A204.1 (cell line): ENCODE measurements around the gene DPP4.
"Not testable (repeated sequence)": the region's sequence is repeated elsewhere in the genome, so short reads cannot be mapped to it uniquely, and the experiment has no call there.

Experiments used
- FAIRE-seq: peaks from 2 replicates; lab custom pipeline; 2012; peaks lifted over from hg19 to GRCh38; lab: Jason Lieb, UNC

DPP4 gene

DNA sequence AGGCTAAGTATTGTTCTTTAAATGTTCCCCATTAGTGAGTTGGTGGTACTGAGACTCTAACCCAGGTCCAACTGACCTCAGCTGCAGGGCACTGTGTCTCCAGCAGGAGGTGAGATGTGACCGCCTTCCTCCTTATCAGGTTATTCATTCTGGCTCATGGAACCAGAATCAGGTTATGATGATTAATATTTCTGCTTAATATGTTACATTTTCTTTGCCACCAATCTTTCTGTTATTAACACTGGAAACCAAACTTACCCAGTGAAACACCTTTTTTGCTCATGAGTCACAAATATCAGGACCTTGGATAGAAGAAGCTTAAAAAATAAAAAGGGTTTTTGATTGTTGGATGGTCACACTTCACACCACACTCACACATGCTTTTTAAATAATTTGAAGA is 85.4 kb downstream of the DPP4 start:
- FAIRE-seq, result no peak

DNA sequence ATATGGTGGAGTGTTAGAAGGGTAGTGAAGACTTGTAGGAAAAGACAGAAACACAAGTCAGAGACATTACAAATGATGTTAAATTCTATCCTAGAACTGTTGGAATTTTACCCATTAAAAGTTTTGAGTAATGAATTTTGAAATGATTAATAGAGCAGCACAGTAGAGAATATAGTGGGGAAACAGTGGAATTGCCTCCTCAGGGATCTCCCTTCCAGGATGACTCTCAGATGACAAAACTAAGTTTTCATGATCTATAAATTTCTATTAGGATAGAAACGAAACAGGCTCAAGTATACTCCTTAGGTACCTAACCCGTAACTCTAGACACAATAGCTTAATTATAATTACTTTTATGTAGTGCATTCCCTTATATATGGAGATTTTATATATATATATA is 86.7 kb downstream of the DPP4 start:
- no peak for FAIRE-seq

DNA sequence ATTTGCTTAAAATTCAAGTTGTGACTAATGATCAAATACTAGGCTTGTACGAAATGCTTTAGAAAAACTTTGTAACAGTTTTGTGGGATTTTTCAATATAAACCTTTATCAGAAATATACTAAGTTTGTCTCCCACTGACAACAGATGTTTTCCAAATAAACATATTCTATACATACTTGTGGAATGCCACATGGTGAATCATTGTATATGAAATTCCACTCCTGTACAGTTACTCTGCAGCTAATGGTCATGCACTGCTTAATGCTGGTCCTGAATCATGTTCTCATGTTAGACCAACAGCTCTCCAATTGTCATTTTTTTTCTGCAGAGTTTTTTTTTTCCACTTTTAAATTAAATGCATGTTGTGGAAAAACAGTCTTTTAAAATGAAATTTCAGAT is 90.1 kb downstream of the DPP4 start:
- FAIRE-seq, result no peak

DNA sequence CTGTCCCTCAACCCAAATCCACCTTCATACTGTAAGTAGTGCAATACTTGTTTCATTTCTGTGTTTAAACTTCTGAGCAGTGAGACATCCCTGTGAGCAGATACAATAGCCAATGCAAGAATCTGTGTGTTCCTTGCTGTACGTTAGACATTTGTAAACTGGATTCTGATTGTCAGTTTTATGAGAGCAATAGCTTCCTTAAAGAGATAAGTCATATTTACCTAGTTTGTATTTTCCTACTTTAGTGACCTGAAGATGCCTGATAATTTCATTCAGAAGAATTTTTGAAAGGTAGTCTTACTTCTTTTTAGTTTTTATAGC is 90.7 kb downstream of the DPP4 start:
- FAIRE-seq, result no peak

DNA sequence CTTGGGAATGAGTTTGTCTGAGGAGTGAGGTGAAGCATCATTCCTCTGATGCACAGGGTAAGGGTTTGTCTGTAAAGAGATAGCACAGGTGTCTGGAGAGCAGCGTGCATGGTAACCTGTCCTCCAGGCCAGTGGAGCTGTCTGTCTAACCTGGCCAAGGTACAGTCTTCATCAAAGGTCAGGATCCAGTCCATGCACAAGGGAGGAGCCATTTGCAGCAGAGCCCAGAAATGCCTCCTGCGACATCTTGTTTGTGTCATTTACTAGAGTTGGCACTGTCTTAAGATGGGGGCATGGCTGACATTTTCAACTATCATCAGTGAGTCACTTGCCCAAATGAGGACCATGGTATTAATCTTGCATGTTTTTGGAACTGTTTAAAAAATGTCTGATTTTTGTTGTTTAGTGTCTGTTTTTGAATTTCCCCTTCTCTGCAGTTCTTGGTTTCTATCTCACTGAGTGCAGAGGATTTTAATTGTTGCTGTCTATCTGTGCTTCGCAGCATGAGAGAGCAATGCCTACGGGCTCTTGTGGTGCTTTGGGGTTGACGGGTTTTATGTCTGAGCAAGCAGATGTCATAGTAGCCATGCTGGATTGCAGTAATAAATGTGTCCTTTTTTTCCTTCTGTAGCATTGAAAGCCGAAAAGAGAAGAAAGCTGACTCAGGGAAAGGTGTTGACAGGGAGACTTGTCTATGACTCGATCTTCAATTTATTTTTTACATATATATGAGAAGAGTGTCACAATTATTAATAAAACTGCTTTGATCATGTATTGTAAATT is 91.3 kb downstream of the DPP4 start:
- no peak for FAIRE-seq

DNA sequence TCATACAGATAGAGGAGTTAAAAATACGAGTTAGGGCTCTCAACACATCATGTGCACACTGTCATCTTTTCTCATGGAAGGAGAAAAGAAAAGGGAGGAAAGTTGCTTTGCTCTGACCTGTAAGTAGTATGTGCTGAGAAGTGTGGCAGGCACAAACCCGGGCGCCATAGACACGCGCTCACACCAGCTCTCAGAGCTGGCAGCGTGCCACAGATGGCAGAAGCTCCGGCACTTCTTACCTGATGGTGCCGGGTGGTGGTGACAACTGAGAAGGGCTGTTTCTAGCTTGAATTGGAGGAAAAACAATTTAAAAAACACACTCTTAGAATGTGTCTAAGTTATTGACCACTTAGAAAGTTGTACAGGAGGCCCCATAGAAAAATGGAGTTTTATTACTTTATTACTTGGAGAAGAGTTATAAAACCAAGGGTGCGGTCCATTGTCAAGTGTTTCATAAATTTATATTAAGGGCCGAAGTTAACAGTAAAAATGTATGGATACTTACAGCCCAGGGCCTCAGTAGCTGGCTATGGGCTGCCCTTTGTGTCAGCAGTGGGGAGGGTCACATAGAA is 92.2 kb downstream of the DPP4 start:
- FAIRE-seq, result no peak

DNA sequence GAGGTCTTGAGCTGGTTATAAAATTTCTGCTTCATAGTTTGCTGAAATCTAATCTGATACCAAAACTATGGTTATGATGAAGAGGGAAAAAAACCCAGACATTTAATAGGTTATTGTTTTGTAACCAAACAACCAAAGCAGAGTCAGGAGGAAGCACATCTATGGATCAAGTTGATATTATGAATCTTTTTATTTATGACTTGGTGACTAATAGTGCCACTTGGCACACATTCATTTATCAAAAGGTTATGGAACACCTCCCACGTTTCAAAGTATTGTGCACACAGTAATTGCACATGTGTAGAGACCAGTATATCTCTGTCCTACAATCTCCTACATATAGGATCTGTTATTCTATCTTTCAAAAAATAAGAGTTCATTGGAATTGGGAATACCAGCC is 93.0 kb downstream of the DPP4 start:
- FAIRE-seq, result no peak

DNA sequence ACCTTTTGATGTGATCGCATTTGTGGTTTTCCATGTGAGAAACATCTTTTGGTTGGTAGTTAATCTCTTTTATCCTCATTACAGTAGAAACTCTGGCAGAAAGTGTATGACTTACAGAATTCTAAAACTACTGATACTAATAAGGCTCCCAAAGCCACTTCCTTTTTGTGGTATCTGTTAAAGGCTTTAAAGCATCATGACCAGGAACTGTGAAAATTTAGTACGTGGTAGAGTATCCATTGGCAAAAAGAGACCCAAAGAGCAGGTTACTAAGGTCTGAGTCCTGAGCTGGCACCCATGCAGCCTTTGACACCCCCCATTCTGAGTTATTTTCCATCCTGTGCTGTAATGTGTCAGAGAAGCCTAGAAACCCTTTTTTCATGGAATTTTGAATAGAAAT is 94.5 kb downstream of the DPP4 start:
- FAIRE-seq, result no peak

DNA sequence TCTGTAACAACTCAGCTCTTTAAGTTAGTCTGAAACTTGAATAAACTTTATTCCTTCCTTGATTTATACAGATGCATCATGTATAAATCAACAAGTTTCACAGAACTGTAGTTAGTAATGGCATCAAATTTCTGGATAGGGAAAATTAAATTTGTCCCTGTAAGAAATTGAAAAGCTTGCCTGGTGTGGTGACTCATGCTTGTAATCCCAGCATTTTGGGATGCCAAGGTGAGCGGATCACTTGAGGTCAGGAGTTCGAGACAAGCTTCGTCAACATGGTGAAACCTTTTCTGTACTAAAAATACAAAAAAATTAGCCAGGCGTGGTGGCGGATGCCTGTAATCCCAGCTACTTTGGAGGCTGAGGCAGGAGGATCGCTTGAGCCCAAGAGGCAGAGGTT is 96.1 kb downstream of the DPP4 start:
- not testable (repeated sequence) for FAIRE-seq

DNA sequence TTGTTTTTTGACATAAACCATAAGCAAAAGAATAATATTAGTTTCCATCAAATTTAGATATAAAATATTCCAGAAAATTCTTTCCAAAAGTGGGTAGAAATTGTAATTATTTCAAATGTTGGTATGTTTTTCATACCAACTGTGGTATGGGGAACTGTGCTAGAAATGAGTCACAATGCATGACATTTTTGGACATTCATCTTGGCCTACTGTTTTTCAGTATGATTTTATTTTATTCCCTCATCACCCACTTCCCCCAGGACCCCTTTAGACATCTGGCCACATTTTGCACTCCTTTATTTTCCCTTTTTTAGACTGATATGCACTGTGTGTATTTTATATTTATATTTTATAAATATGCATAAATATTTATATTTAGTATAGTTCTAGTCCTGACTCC is 97.1 kb downstream of the DPP4 start:
- no peak for FAIRE-seq

DNA sequence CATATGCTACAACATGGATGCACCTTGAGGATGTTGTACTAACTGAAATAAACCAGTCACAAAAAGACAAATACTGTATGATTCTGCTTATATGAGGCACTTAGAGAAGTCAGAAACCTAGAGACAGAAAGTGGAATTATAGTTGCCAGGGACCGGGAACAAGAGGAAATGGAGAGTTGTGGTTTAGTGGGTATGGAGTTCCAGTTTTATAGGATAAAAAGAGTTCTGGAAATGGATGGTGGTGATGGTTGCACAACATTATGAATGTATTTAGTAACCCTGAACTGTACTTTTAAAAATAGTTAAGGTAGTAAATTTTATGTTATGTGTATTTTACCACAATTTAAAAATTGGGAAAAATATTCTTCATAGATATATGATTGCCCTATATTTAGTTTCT is 97.7 kb downstream of the DPP4 start:
- no peak for FAIRE-seq

DNA sequence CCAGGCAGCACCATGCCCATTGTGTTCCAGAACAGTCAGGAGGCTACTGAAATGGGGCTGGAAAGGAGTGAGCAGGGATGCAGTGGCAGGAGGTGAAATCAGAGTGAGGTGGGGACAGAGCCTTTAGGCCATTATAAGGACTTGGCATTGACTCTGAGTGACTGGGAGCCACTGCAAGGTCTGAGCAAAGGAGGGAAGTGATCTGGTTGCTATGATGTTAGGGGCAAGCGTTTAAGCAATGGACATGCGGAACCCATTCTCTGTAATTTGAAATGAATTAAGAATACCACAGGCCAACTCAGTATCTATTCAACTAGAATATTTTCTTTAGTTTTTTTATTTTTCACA is 98.2 kb downstream of the DPP4 start:
- no peak for FAIRE-seq

DNA sequence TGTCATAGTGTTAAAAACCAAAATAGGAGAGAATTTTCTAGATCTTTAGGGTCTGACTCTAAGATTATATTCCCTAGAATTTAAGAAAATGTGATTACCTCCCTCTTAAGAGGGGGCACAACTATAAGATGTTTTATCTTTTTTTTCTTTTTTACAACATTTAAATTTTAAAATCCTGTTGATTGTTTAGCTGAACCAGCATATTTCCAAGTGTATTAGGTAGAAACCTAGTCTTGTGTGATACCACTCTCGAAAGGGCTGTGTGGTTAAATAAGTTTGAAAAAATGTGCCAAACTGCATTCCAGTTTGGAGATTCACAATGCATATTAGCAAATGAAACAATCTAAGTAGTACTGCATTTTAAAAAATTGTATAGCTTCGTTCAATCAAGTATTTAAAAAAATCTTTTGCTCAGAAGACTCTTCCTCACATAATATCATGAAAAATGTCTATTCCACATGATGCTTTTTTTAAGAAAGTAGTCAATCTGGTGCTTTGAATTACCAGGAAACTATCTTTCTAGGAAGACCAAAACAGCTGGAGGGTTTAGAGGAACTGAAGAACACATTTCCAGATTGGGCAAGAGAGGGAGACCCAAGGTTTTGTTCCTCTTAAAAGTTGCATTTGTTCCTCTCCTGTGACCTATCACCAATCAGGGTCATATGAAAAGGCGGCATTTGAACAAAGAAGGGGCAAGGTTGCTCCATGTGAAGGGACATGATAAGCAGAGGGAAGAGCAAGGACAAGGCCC is 98.8 kb downstream of the DPP4 start:
- no peak for FAIRE-seq

DNA sequence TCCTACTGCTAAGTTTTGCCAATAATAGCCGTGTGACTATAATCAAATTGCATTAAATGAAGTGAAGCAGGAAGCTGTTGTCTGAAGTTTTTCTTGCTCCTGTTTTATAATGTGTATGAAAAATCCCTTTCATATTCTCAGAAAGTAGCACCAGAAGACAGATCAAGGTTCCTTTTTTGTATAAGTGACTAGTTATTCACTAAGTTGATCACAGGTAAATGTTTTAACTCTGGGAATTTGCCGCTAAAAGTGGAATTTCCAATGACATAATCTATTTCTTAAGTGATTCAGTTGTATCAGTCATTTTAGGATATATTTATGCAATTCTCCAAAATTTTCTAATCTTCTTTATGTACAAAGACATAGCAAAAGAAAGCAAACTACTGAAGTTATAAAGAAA is 99.6 kb downstream of the DPP4 start:
- no peak for FAIRE-seq

DNA sequence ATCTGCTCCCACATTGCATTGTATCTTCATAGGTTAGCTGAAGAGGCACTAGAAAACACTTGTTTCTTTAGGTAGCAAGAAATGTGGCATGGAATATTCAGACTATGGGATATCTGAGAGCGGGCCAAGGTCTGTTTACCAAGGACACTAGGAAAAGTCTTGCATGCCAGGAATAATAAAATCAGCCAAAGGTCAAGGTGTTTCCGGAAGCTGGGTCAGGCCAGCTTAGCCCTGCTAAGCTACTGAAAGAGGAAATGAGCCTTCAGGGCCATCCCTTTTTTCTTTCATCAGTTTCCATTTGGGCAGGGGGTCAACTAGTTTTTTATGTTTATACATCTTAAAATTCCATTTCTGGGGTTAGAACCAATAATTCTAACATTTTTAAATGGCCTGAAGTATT is 101.1 kb downstream of the DPP4 start:
- FAIRE-seq, result no peak

DNA sequence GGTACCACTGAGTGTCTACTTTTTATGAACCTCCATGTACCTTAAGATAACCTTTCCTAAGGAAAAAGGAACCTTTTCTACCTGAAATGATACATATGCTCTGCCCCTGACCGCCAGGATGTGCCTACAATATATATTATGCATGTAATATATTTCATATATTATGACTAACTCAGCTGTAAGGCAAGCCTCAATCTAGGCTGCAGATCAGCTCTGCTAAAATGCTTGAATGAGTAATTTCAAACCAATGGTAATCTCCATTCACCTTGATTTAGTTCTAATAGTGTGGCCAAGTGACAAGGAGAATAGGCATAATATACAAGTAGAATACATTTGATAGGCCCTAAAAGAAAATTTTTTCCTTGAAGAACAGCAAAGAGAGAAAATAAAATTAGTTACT is 101.8 kb downstream of the DPP4 start:
- FAIRE-seq, result no peak

DNA sequence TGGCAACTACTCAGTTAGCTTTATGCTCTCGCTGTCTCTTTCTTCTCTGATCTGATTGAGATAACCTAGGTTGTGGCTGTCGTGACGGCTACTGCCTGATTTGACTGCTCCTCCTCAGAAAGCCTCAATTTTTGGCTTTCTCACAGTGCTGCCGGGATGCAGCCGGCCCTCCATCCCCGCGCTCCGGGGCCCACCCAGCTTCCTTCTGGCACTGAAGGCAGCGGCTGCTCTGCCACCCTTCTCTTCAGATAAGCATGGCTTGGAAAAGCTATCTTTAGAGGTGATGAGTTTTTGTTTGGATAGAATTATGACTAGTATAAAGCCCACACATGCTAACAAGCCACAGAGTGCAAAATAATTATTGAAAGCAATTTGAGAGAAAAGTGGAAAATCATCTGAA is 102.5 kb downstream of the DPP4 start:
- FAIRE-seq, result no peak

DNA sequence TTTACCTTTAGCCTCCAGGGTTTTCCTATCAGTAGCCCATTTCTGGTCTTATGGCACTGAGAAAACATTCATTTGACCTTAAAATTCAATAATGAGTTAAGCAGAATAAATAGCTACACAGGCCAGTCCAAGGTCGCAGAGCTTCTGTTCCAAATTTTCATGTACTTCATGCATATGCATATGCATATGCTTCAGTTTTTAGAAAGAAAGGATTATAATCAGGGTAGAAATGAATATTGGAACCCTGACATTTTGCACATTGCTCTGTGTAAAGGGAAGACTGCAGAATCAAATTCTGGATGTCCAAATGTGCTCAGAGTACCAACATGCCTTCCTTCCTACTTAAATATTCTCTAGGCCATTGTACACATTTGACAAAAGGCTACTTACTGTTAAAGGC is 104.9 kb downstream of the DPP4 start:
- FAIRE-seq, result no peak

DNA sequence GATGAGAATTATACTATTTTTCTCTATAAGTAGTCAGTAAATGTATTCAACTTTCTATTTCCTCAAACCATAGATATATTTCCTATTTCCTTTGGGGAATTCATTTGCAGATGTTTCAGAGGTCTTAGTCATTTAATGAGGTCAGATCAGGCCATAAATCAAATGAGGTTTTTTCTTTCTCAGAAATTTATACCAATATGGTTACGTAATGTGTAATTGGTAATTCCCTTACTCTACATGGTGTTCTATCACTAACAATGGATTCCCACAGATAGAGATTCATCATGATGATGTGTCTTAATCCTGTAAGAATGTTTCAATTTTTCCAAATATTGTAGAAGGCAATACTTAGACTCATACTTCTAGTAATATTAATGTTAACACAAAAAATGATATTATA is 108.0 kb downstream of the DPP4 start:
- no peak for FAIRE-seq

DNA sequence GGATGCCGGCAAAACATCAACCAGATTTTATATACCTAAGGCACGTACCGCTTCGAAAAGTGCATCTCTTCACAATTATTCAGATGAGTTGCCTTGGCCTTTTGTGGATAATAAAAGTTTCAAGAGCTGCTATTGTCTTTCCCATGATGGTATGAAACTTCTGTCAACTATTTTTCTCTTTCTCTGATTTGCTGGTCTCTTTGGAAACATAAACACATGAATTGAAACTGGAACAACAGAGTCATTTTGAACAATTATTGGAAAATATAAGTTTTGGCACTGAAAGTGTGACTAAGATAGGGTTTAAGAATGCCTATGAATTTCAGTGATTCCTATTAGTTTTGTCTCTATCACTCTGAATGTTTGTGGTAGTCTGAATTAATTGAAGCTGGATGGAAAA is 109.9 kb downstream of the DPP4 start:
- no peak for FAIRE-seq

DNA sequence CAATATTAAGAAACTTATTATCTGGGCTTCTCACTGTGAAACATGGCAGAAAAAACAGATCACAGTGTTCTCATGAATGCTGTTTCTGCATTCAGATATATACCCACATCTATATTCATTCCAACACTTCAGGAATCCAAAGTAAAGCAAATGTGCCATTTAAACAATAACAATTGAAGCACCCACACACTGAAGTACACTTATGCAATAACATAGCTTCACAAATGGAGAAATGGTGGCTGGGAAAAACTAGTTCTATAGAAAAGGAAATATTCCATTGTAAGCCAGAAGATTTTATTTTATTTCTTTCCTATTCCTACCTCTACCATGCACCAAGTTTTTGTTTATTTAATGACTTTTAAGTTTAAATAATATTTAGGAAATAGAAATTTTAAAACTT is 111.9 kb downstream of the DPP4 start:
- FAIRE-seq, result no peak

DNA sequence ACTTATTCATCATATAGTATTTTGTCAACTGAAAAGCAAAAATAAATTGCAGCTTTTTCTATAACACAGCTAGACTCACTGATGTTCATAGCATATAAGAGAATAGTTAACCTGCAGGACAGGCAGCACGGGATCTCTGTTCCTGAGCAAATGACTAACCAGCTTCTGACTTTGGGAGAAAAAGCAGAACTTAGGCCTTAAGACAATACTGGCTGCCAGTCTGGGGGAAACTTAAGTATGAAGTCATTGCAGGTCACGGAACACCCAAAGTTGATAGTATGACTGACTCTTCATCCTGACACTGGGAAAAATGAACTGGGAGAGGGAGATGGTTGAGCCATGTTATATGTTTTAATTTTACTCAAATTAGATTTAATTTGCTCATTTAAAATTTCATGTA is 113.0 kb downstream of the DPP4 start:
- no peak for FAIRE-seq

DNA sequence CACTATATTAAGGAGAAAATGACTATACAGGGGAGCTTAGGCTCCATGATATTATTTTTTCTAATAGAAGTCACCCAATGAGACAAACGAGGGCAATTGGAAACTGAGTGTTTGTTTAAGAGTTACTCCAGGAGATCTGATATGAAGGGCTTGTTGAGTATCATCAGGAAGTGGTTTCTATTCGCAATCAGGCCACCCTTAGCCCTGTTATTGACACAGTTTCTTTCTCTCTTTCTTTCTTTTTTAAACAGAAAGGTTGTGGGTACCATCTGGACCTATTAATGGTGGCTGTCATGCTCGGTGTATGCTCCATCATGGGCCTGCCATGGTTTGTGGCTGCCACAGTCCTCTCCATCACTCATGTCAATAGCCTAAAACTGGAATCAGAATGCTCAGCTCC is 117.3 kb downstream of the DPP4 start:
- FAIRE-seq, result no peak

DNA sequence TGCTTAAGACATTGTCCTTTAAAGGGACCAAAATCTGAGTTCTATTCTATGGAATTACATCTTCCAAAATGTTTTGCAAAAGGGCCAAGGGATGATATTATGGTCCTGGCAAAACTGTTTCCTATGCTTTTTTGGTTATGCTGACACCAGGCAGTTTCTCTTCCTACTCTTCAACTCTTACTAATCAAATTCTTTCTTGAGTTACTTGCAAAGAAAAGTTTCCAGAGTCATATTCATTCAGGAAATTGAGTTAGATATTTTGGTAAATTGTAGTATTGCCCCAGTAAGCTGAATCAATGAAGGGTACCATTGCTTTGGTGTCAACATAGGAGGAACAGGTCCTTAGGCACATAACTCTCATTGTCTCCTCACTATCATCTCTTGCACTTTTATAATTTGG is 118.8 kb downstream of the DPP4 start:
- no peak for FAIRE-seq
